ENCODE results near the gene IRAK2.

Gene IRAK2

GRCh38 chr3:10229576-10229975 lies 64.9 kb downstream of the IRAK2 start:
- Histone ChIP-seq H3K27me3 (replicated peaks; ENCODE audit: control insufficient read depth, insufficient read depth, low read length) (no peaks in the 10 kb centered on the region), H3K36me3 (ENCODE audit: control insufficient read depth, insufficient read depth, low read length) (no peaks in the 10 kb centered on the region), H3K4me3 (replicated peaks; ENCODE audit: low read depth, low read length) (no peak overlapping the region)
- no peak for TF ChIP-seq CTCF (IDR thresholded peaks at IDR 0.05; ENCODE audit: insufficient read depth, low read length, poor library complexity, severe bottlenecking)
- DNase-seq (ENCODE audit: extremely low read depth, insufficient read length) = no peak

- Histone ChIP-seq H3K4me3 (replicated peaks; ENCODE audit: low read depth, low read length) (no peak overlapping the region), H3K36me3 (ENCODE audit: control insufficient read depth, insufficient read depth, low read length) (peaks cover 8% of the 10 kb centered on the region), H3K27me3 (replicated peaks; ENCODE audit: control insufficient read depth, insufficient read depth, low read length) (no peaks in the 10 kb centered on the region)
- no peak for TF ChIP-seq CTCF (IDR thresholded peaks at IDR 0.05; ENCODE audit: insufficient read depth, low read length, poor library complexity, severe bottlenecking)
- no peak for DNase-seq (ENCODE audit: extremely low read depth, insufficient read length)
These were observed 67.4 kb downstream of the IRAK2 start for GRCh38 chr3:10232137-10232536.

GRCh38 chr3:10233988-10234387 lies 69.3 kb downstream of the IRAK2 start:
- TF ChIP-seq CTCF (IDR thresholded peaks at IDR 0.05; ENCODE audit: insufficient read depth, low read length, poor library complexity, severe bottlenecking) = no peak
- H3K27me3 ChIP-seq (replicated peaks; ENCODE audit: control insufficient read depth, insufficient read depth, low read length) = no peaks in the 10 kb centered on the region
- H3K36me3 ChIP-seq (ENCODE audit: control insufficient read depth, insufficient read depth, low read length) = peaks cover 14% of the 10 kb centered on the region
- no peak overlapping the region for H3K4me3 ChIP-seq (replicated peaks; ENCODE audit: low read depth, low read length)
- DNase-seq (ENCODE audit: extremely low read depth, insufficient read length) = no peak

GRCh38 chr3:10234526-10235230 lies 70.0 kb downstream of the IRAK2 start:
- Histone ChIP-seq H3K4me3 (replicated peaks; ENCODE audit: low read depth, low read length) (no peak overlapping the region), H3K36me3 (ENCODE audit: control insufficient read depth, insufficient read depth, low read length) (peaks cover 15% of the 10 kb centered on the region), H3K27me3 (replicated peaks; ENCODE audit: control insufficient read depth, insufficient read depth, low read length) (no peaks in the 10 kb centered on the region)
- no peak for DNase-seq (ENCODE audit: extremely low read depth, insufficient read length)
- no peak for TF ChIP-seq CTCF (IDR thresholded peaks at IDR 0.05; ENCODE audit: insufficient read depth, low read length, poor library complexity, severe bottlenecking)

- DNase-seq (ENCODE audit: extremely low read depth, insufficient read length) = no peak
- peaks cover 15% of the 10 kb centered on the region for H3K36me3 ChIP-seq (ENCODE audit: control insufficient read depth, insufficient read depth, low read length)
- H3K4me3 ChIP-seq (replicated peaks; ENCODE audit: low read depth, low read length) = no peak overlapping the region
- H3K27me3 ChIP-seq (replicated peaks; ENCODE audit: control insufficient read depth, insufficient read depth, low read length) = no peaks in the 10 kb centered on the region
- no peak for TF ChIP-seq CTCF (IDR thresholded peaks at IDR 0.05; ENCODE audit: insufficient read depth, low read length, poor library complexity, severe bottlenecking)
These were observed 70.8 kb downstream of the IRAK2 start for GRCh38 chr3:10235551-10235950.
